Neural cell (in vitro differentiated cells): ENCODE measurements around the gene TRIOBP.

Experiments
- EZH2 ChIP-seq: fragments of 200-600, 300-800 bp; shearing (Covaris generic), sonication (generic); IDR thresholded peaks from 2 replicates; pipeline ENCODE4 v1.6.1; 2014; ENCODE audit warnings: antibody characterized with exemption, low read length, borderline replicate concordance, mild to moderate bottlenecking; ENCODE audit not compliant: insufficient read depth, poor library complexity, severe bottlenecking
- POLR2AphosphoS5 ChIP-seq: IDR thresholded peaks from 2 replicates; pipeline ENCODE4 v1.6.1; 2012
- RAD21 ChIP-seq: fragments of 450-650 bp; conservative IDR thresholded peaks from 2 replicates; pipeline ENCODE4 v1.6.1; 2014; ENCODE audit warnings: antibody characterized with exemption, mild to moderate bottlenecking, moderate library complexity
- TAF1 ChIP-seq: IDR thresholded peaks from 2 replicates; pipeline ENCODE4 v1.6.1; 2012; ENCODE audit warnings: low read depth
- TF ChIP-seq, protein P1 (sequence below): fragments of 450-650 bp; IDR thresholded peaks from 2 replicates; pipeline ENCODE4 v1.5.1; 2014; ENCODE audit warnings: antibody characterized with exemption, mild to moderate bottlenecking, moderate library complexity; ENCODE audit not compliant: poor library complexity, severe bottlenecking

DNA sequence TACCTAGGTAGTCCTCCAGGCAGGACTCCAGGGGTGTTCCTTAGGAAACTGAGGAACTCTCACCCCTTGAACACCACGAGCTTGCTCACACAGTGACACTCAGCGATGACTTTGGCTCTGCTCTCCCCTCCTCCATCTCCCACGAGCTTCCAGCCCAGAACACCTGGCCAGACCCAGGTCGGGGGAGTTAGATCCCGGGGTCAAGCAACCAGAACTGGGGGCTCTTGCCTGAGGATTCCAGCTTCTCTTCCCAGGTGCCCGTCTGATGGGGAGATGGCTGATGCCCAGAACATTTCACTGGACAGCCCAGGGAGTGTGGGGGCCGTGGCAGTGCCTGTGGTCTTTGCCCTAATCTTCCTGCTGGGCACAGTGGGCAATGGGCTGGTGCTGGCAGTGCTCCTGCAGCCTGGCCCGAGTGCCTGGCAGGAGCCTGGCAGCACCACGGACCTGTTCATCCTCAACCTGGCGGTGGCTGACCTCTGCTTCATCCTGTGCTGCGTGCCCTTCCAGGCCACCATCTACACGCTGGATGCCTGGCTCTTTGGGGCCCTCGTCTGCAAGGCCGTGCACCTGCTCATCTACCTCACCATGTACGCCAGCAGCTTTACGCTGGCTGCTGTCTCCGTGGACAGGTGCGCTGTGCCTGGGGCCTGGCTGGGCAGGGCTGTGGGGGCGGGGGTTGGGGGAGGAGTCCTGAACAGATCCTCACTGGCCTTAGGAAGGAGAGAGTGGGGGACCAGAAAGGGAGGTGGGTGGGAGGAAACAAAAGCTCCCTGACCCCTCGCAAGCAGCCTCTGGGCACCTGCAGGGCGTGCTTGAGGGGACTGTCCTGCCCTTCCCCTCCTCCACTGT, 126.5 kb downstream of the TRIOBP start, which contains the start of gene GALR3:
- TF ChIP-seq, protein P1, sequence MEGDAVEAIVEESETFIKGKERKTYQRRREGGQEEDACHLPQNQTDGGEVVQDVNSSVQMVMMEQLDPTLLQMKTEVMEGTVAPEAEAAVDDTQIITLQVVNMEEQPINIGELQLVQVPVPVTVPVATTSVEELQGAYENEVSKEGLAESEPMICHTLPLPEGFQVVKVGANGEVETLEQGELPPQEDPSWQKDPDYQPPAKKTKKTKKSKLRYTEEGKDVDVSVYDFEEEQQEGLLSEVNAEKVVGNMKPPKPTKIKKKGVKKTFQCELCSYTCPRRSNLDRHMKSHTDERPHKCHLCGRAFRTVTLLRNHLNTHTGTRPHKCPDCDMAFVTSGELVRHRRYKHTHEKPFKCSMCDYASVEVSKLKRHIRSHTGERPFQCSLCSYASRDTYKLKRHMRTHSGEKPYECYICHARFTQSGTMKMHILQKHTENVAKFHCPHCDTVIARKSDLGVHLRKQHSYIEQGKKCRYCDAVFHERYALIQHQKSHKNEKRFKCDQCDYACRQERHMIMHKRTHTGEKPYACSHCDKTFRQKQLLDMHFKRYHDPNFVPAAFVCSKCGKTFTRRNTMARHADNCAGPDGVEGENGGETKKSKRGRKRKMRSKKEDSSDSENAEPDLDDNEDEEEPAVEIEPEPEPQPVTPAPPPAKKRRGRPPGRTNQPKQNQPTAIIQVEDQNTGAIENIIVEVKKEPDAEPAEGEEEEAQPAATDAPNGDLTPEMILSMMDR: no peak
- TF ChIP-seq POLR2AphosphoS5: no peak
- no peak for TF ChIP-seq EZH2
- TF ChIP-seq TAF1: no peak
- TF ChIP-seq RAD21: no peak
